ENCODE measurements around the gene GALNT14.

GALNT14 gene

GRCh38 chr2:30990671-30991070 is 147.6 kb downstream of the GALNT14 start:
- ATAC-seq, result no peak
- TF ChIP-seq SNAI2 (CRISPR knock-in tag; IDR thresholded peaks at IDR 0.05) (no peak), RARB (CRISPR knock-in tag; IDR thresholded peaks at IDR 0.05) (no peak), PPARA (CRISPR knock-in tag; IDR thresholded peaks at IDR 0.05; ENCODE audit: borderline replicate concordance) (no peak)

- ATAC-seq, result no peak
- TF ChIP-seq ZNF565 (CRISPR knock-in tag; conservative IDR thresholded peaks at IDR 0.05; ENCODE audit: low read depth) (no peak), CSRNP3 (CRISPR knock-in tag; IDR thresholded peaks at IDR 0.05) (no peak), GLIS3 (CRISPR knock-in tag; IDR thresholded peaks at IDR 0.05) (no peak), SNAI2 (CRISPR knock-in tag; IDR thresholded peaks at IDR 0.05) (no peak)
These were observed 148.1 kb downstream of the GALNT14 start for GRCh38 chr2:30990176-30990575.

- no peak for TF ChIP-seq ZC3H10 (CRISPR knock-in tag; IDR thresholded peaks at IDR 0.05)
- TF ChIP-seq CSRNP3 (CRISPR knock-in tag; IDR thresholded peaks at IDR 0.05), result no peak
- TF ChIP-seq CREB5 (CRISPR knock-in tag; IDR thresholded peaks at IDR 0.05; ENCODE audit: low read depth), result no peak
- TF ChIP-seq TCF4 (CRISPR knock-in tag; IDR thresholded peaks at IDR 0.05; ENCODE audit: borderline replicate concordance), result no peak
- TF ChIP-seq ZNF70 (CRISPR knock-in tag; IDR thresholded peaks at IDR 0.05), result no peak
- TF ChIP-seq POU6F1 (CRISPR knock-in tag; IDR thresholded peaks at IDR 0.05; ENCODE audit: borderline replicate concordance, low read depth), result no peak
- TF ChIP-seq SNAI2 (CRISPR knock-in tag; IDR thresholded peaks at IDR 0.05), result no peak
- TF ChIP-seq ISL1 (CRISPR knock-in tag; IDR thresholded peaks at IDR 0.05), result no peak
- no peak for TF ChIP-seq OSR1 (CRISPR knock-in tag; IDR thresholded peaks at IDR 0.05)
- TF ChIP-seq ZNF8 (CRISPR knock-in tag; IDR thresholded peaks at IDR 0.05), result no peak
- no peak for TF ChIP-seq PPARA (CRISPR knock-in tag; IDR thresholded peaks at IDR 0.05; ENCODE audit: borderline replicate concordance)
- no peak for TF ChIP-seq BACH2 (CRISPR knock-in tag; IDR thresholded peaks at IDR 0.05; ENCODE audit: borderline replicate concordance)
- no peak for TF ChIP-seq GLIS3 (CRISPR knock-in tag; IDR thresholded peaks at IDR 0.05)
- no peak for TF ChIP-seq TOX (CRISPR knock-in tag; IDR thresholded peaks at IDR 0.05; ENCODE audit: borderline replicate concordance)
- ATAC-seq, result no peak
These were observed 148.5 kb downstream of the GALNT14 start for GRCh38 chr2:30989746-30990145.

GRCh38 chr2:30987566-30987965 is 150.7 kb downstream of the GALNT14 start:
- TF ChIP-seq ESRRG (CRISPR knock-in tag; IDR thresholded peaks at IDR 0.05) (no peak), ISL1 (CRISPR knock-in tag; IDR thresholded peaks at IDR 0.05) (no peak), TCF4 (CRISPR knock-in tag; IDR thresholded peaks at IDR 0.05; ENCODE audit: borderline replicate concordance) (no peak), CSDC2 (CRISPR knock-in tag; IDR thresholded peaks at IDR 0.05) (no peak), RARB (CRISPR knock-in tag; IDR thresholded peaks at IDR 0.05) (no peak), ZFP3 (CRISPR knock-in tag; IDR thresholded peaks at IDR 0.05) (no peak), PPARA (CRISPR knock-in tag; IDR thresholded peaks at IDR 0.05; ENCODE audit: borderline replicate concordance) (no peak), BACH2 (CRISPR knock-in tag; IDR thresholded peaks at IDR 0.05; ENCODE audit: borderline replicate concordance) (no peak), OSR1 (CRISPR knock-in tag; IDR thresholded peaks at IDR 0.05) (no peak), POU6F1 (CRISPR knock-in tag; IDR thresholded peaks at IDR 0.05; ENCODE audit: borderline replicate concordance, low read depth) (no peak), ZC3H10 (CRISPR knock-in tag; IDR thresholded peaks at IDR 0.05) (no peak), ZNF565 (CRISPR knock-in tag; conservative IDR thresholded peaks at IDR 0.05; ENCODE audit: low read depth) (no peak), CREB5 (CRISPR knock-in tag; IDR thresholded peaks at IDR 0.05; ENCODE audit: low read depth) (no peak), TSHZ2 (CRISPR knock-in tag; IDR thresholded peaks at IDR 0.05) (no peak), ZNF70 (CRISPR knock-in tag; IDR thresholded peaks at IDR 0.05) (no peak), ZNF8 (CRISPR knock-in tag; IDR thresholded peaks at IDR 0.05) (no peak), CSRNP3 (CRISPR knock-in tag; IDR thresholded peaks at IDR 0.05) (no peak)
- ATAC-seq, result no peak
